ENCODE results near the gene PARVB.
A peak's percentile ranks its signal among the peaks of the same experiment; 100 is the strongest.
"Not testable (repeated sequence)": the region's sequence is repeated elsewhere in the genome, so short reads cannot be mapped to it uniquely, and the experiment has no call there.

PARVB gene

DNA sequence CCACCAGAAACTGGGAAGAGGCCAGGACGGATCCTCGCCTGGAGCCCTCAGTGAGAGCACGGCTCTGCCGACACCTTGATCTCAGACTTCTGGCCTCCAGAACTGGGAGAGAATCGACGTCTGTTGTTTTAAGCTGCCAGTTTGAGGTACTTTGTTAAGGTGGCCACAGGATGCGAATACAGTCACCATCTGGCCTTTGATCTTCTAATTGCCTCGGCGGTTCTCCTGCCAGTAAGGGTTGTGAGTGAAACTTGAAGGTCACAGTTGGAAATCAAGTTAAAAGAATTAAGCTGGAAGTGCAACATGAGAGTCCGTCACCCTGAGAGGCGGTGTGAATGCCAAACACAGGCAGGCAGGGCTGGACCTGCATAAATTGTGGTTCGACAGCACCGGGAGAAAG, 27.9 kb downstream of the PARVB start:
- TF ChIP-seq, protein P1, sequence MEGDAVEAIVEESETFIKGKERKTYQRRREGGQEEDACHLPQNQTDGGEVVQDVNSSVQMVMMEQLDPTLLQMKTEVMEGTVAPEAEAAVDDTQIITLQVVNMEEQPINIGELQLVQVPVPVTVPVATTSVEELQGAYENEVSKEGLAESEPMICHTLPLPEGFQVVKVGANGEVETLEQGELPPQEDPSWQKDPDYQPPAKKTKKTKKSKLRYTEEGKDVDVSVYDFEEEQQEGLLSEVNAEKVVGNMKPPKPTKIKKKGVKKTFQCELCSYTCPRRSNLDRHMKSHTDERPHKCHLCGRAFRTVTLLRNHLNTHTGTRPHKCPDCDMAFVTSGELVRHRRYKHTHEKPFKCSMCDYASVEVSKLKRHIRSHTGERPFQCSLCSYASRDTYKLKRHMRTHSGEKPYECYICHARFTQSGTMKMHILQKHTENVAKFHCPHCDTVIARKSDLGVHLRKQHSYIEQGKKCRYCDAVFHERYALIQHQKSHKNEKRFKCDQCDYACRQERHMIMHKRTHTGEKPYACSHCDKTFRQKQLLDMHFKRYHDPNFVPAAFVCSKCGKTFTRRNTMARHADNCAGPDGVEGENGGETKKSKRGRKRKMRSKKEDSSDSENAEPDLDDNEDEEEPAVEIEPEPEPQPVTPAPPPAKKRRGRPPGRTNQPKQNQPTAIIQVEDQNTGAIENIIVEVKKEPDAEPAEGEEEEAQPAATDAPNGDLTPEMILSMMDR (IDR thresholded peaks at IDR 0.05): no peak
- peaks cover 45% of the 10 kb centered on the region for H3K4me1 Mint-ChIP-seq
- H3K27me3 Mint-ChIP-seq (ENCODE audit: low read depth, poor library complexity): peaks cover 6% of the 10 kb centered on the region
- no peak overlapping the region for H3K4me3 Mint-ChIP-seq
- peak overlapping the region; percentile 29 for H3K27ac Mint-ChIP-seq
- DNase-seq: no peak
- no peaks in the 10 kb centered on the region for H3K9me3 Mint-ChIP-seq
- no peaks in the 10 kb centered on the region for H3K36me3 Mint-ChIP-seq (ENCODE audit: low read depth)

DNA sequence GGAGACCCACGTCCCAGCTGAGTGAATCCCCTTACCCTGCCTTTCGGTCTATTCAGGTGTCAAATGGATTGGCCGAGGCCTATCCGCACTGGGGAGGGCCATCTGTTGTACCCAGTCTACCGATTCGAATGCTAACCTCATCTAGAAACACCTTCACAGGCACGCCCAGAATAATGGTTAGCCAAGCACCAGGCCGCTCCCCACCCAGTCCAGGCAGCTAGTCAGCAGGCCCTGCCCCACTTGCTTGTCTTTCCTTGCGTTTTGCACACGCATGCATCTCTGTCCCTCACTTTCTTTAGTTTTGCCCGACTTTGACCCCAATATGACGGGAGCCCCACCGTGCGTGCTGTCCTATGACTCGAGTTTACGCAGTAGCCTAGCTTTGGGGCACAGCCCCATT, 31.7 kb downstream of the PARVB start:
- TF ChIP-seq, protein P1 (IDR thresholded peaks at IDR 0.05): no peak
- no peak for DNase-seq

DNA sequence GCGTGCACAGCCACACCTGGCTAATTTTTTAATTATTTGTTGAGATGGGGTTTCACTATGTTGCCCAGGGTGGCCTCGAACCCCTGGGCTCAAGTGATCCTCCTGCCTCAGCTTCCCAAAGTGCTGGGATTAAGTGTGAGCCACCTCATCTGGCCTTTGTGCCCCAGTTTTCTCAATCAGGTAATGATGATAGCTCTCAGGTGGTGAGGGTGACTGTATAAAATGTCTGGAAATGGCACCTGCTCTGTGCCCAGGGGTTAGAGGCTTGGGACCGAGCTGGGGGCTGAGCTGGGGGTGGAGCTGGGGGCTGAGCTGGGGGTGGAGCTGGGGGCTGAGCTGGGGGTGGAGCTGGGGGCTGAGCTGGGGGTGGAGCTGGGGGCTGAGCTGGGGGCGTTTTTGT, 32.5 kb downstream of the PARVB start:
- H3K9me3 Mint-ChIP-seq; H3K27me3 Mint-ChIP-seq (ENCODE audit: low read depth, poor library complexity); H3K4me3 Mint-ChIP-seq; DNase-seq; H3K27ac Mint-ChIP-seq; H3K36me3 Mint-ChIP-seq (ENCODE audit: low read depth): not testable (repeated sequence)
- H3K4me1 Mint-ChIP-seq: peaks cover 34% of the 10 kb centered on the region

More for the DNA sequence above, 31.7 kb downstream of the PARVB start:
- Mint-ChIP-seq H3K27me3 (ENCODE audit: low read depth, poor library complexity) (peaks cover 6% of the 10 kb centered on the region), H3K36me3 (ENCODE audit: low read depth) (peaks cover 6% of the 10 kb centered on the region), H3K4me3 (no peak overlapping the region), H3K27ac (peak overlapping the region; percentile 93), H3K9me3 (peaks cover 7% of the 10 kb centered on the region), H3K4me1 (peaks cover 42% of the 10 kb centered on the region)

DNA sequence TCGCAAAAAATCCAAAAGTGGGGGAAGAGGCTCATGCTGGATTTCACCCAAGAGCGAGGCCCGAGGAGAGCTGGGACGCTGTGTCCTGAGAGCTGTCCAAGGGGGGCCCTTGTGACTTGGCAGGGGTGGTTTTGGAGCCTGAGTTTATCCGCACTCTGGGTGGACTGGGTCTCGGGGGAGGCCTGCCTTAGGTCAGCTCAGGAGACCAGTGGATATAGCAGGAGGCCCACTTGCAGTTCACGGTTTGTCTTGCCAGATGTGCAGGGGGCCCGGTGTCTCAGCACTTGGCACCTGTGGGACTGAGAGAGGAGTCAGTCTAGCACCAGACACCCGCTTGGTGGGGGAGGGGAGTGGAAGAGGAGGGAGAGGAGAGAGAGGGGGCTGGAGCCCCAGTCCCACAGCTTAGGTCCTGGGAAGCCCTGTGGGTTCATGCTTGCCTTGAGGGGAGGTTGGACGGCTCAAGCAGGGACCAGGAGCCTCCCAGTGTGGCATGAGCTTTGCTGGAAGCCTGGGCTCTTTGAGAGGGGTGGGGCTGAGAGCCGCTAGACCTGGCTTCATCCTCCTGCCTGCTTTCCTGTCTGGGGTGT, 33.4 kb downstream of the PARVB start:
- Mint-ChIP-seq H3K9me3 (peaks cover 7% of the 10 kb centered on the region), H3K27me3 (ENCODE audit: low read depth, poor library complexity) (peaks cover 3% of the 10 kb centered on the region), H3K36me3 (ENCODE audit: low read depth) (peaks cover 6% of the 10 kb centered on the region), H3K4me3 (no peak overlapping the region), H3K27ac (no peak overlapping the region), H3K4me1 (peaks cover 25% of the 10 kb centered on the region)
- TF ChIP-seq, protein P1 (IDR thresholded peaks at IDR 0.05): no peak
- no peak for DNase-seq

DNA sequence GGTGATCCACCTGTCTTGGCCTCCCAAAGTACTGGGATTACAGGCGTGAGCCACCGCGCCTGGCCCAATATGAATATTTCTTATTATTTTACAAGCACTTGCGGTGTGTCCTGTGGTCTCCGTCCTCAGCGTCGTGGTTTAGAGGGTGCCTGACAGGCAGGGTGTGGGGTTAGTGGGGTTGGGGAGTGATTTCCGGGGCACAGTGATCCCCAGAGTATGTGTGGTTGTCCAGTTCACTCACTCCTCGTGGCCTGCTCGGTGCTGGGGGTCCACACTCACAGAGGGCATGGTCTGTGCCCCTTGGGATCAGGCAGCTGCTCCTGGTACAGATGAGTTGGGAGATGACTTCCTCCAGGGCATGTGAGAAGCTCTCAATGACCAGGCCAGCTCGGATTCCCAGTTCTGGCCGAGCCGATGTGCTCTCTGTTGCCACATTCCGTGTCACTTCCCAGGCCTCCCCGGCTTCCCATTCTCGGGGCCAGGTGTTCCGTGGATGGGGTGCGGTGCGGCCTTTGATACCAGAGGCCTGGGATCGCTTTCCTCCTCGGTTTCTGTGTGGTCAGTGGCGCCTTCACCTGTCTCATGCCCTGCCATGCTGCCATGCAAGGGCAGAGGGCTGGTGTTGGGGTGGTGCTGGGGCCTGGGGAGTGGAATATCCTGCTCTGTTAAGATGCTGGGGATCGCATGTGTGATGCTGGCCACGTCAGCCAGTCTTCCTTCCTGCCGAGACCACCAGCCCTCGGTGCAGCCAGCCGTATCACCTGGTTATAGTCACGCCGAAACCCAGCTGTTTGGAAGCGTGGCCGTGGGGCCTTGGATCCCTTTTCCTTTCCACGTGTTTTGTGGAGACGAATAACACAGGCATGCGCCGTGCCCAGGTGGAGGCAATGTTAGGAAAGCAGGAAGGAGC, 39.6 kb downstream of the PARVB start:
- DNase-seq: no peak
- H3K9me3 Mint-ChIP-seq: peaks cover 7% of the 10 kb centered on the region
- H3K4me3 Mint-ChIP-seq: no peak overlapping the region
- H3K27me3 Mint-ChIP-seq (ENCODE audit: low read depth, poor library complexity): peaks cover 4% of the 10 kb centered on the region
- H3K27ac Mint-ChIP-seq: no peak overlapping the region
- peaks cover 5% of the 10 kb centered on the region for H3K4me1 Mint-ChIP-seq
- TF ChIP-seq, protein P1 (IDR thresholded peaks at IDR 0.05): no peak
- H3K36me3 Mint-ChIP-seq (ENCODE audit: low read depth): peaks cover 6% of the 10 kb centered on the region

DNA sequence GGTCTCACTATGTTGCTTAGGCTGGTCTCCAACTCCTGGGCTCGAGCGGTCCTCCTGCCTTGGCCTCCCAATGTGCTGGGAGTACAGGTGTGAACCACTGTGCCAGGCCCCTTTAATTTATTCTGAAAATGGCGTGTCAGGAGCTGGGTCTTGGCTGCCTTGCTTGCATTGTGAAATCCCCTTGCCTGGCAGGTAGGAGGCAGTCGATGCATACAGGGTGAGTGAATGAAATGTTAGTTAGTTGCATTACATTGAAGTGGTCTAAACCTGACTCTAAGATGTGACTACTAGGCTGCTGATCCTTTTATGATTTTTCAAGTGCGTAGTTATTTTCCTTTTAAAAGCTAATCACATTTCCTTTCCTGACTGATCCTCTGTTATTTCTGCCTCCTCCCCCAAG, 42.9 kb downstream of the PARVB start:
- no peaks in the 10 kb centered on the region for H3K36me3 Mint-ChIP-seq (ENCODE audit: low read depth)
- H3K27ac Mint-ChIP-seq: no peak overlapping the region
- no peak overlapping the region for H3K4me3 Mint-ChIP-seq
- peaks cover 15% of the 10 kb centered on the region for H3K4me1 Mint-ChIP-seq
- DNase-seq: no peak
- H3K9me3 Mint-ChIP-seq: no peaks in the 10 kb centered on the region
- TF ChIP-seq, protein P1 (IDR thresholded peaks at IDR 0.05): no peak
- peaks cover 7% of the 10 kb centered on the region for H3K27me3 Mint-ChIP-seq (ENCODE audit: low read depth, poor library complexity)
